Smooth muscle cell of the brain vasculature (primary cell): ENCODE measurements around the gene FRMD1.

Experiments
- DNase-seq: peaks from one replicate; pipeline ENCODE4 v3.0.0-alpha.2; 2012; ENCODE audit warnings: low read depth, low spot score

Gene FRMD1

GRCh38 chr6:168027521-168027920 is 51.5 kb downstream of the FRMD1 start:
- no peak for DNase-seq

- DNase-seq, result no peak
These were observed 52.1 kb downstream of the FRMD1 start for GRCh38 chr6:168026925-168027324.

DNA sequence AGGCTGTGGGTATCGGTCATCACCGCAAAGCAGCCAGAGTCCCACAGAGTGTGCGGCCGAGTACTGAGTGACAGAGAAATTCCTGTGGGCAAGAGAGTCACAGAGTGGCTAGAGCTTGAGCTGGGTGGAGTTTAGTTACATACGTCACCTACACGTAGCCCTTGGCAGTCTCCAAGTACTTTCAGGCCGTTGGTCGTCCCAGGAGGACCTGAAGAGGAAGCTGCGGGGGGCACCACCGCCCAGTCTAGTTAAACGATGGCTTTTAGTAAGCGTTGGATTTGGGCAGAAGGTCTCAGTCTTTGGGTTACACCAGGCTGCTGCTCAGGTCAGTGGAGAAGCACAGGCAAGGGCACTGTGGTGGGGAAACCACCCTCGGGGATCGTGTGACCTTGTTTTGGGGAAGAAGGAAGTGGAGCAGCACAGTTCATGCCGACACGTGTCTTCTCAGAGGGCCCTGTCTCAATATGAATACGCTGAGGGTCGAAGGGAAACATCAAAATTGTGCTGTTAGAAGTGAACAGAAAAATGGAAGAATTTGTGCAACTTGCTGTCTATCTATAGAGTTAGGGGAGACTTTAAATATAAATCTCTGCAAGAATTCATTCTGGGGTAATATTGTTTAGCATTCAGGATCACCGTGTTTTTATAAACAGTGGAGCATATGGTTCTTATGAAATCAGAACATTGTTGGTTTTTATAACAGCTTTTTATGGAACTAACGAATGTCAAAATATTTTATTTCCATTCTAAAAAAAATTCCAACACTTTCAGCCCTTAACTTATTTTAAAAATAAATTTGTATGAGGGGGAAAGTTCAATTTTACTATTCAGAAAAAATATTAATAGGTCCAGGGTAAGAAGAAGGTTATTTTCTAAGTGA is 52.9 kb downstream of the FRMD1 start:
- no peak for DNase-seq

DNA sequence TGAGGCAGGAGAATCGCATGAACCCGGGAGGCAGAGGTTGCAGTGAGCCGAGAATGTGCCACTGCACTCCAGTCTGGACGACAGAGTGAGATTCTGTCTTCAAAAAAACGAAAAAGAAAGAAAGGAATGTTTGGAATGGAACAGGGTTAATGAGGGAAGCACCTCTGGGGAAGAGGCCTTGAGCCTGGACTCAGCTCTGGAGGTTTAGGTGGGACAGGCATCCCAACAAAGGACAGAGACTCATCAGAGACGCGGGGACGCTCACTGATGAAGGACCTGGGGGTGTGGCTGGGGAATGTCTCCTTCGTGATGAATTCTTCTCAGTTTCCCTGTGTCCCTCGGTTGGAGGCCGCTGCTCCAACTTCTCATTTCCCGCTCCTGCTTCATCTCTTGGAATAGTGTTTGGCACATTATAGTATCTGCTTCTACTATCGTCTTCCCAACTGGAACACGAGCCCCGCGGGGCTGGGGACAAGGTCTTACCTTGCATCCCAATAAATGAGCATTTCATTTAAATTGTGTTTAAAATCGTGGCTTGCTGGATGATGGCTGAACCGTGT is 54.0 kb downstream of the FRMD1 start:
- DNase-seq, result no peak

DNA sequence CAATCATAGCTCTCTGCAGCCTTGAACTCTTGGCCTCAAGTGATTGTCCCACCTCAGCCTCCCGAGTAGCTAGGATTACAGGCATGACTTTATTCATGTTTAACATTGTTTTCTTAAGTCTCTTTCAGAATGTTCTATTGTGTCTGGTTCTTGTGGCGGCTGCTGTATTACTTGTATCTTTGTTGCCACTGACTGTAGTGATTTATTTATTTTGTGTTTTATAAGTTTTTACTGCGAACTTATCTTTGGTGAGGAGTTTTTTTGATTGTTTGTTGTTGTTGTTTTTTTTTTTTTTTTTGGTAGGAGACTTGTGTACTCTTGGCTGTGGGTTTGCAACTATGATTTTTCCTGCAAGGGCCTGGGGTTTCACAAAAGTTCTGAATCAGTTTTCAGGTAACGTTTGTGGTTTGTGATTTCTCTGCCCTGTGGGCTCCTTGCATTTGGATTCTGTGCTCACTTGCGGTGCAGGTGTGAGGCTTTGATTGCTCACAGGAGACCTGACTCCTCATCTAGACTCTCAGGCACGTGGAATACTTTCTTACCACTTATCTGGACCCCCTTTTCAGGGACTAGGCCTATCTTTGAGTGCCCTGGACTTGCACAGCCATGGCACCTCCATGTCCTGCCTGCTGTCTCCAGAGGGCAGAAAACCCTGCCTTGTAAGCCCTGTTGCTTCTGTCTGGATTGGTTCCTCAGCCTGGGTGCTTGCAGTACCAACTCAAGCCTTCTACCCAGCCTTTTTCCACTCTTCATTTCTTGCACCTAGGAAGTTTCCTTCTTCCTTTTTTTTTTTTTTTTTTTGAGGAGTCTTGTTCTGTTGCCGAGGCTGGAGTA is 56.3 kb downstream of the FRMD1 start:
- DNase-seq, result no peak

GRCh38 chr6:168021581-168021980 is 57.4 kb downstream of the FRMD1 start:
- no peak for DNase-seq

GRCh38 chr6:168020242-168020641 is 58.8 kb downstream of the FRMD1 start:
- no peak for DNase-seq

- no peak for DNase-seq
These were observed 60.3 kb downstream of the FRMD1 start for GRCh38 chr6:168018664-168019063.

DNA sequence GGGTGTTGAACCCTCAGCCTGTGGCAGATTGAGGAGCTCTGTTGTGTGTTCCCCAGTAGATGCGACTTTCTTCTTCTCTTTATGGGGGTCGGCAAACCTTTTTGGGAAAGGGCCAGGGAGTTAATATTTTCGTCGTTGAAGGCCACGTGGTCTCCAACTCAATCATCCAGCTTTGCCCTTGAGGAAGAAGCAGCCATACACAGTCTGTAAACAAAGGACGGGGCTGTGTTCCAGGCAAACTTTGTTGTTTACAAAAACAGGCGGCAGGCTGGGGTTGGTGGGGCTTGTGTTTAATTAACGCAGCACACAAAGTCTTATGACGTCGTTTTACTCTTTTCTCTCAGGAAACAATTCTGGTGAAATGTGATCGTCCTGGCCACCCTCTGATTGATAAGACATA is 61.4 kb downstream of the FRMD1 start:
- DNase-seq, result no peak

DNA sequence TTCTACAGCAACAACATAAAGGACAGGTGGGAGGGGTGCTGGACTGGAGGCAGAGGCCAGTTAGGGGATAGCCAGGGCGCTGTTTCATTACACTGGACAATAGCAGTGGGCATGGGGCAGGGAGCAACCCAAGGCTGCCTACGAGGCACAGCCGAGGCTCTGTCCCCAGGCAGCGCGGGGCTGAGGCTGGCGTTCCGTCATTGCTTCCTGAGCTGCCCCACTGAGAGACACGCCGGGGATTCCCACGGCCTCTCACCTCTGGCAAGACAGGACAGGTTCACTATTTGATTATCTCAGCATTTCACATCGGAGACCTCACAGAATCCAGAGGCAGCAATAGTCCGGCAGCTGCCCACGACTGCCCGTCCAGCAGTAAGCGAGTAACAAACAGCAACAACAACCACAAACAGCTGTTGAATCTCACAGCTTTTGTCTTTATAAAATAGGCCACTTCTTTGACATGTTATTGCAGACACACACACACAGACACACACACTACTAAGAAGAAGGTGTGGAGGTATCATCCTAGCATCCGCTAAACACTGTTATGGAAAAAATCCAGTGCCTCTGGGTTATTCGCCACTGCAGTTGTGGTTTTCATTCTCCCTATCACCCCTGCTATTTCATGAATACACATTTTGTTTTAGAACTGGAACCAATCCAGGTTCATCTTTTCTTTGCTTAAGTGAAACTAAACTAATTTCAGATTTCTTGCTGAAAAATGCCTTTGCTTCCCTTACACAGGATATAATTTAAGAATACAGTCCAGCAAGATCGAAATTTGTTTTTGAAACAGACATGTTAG is 62.1 kb downstream of the FRMD1 start:
- DNase-seq, result no peak

- no peak for DNase-seq
These were observed 62.8 kb downstream of the FRMD1 start for GRCh38 chr6:168016176-168016620.

DNA sequence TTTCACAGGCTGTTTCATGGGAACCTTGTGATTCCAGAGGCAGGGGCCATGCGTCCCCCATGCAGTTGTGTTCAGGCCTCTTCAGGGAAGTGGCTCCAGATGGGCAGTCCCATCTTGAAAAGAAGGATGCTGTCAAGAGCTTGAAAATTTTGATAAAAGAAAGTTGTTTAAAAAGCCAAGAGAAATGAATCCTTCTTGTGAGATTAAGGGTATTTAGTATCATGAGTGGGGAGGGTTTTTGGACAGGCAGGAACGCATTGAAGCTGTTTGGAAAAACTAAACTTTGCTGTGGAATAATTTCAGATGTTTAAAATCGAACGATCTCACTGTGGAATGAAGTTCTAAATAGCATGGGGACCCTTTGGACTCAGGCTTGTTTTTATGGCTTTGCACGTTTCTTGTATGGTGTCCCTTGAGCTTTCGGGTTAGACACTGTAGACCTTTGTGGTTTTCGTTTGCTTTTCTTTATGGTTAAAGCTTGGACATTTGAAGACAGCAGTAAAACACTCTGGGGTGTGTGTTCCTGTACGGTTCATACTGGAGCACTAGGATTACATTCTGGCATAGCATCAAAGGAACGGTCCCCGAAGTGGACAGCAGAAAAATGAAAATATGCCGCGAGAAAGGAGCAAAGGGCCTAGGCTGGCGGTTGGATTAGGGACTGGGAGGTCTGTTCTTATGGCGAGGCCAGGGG is 63.4 kb downstream of the FRMD1 start:
- peak; percentile 75 for DNase-seq

GRCh38 chr6:168015009-168015408 is 64.0 kb downstream of the FRMD1 start:
- no peak for DNase-seq

DNA sequence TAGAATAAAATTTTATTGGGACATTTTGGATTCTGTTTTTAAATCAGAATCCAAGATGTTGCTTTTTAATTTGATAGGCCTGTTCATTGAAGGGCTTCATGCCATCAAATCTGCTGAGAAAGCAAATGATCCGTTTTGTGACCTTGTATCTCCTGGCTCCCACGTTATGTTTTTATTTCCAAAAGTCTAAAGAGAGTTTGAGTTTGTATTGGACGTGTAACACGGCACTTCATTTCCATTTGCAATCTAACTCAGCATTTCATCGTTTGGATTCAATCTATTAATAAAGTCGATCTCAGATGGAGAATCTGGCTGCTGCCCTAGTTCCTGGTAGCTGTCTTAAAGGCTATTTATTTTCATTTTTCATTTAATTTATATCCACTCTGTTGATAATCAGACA is 64.6 kb downstream of the FRMD1 start:
- DNase-seq, result no peak

DNA sequence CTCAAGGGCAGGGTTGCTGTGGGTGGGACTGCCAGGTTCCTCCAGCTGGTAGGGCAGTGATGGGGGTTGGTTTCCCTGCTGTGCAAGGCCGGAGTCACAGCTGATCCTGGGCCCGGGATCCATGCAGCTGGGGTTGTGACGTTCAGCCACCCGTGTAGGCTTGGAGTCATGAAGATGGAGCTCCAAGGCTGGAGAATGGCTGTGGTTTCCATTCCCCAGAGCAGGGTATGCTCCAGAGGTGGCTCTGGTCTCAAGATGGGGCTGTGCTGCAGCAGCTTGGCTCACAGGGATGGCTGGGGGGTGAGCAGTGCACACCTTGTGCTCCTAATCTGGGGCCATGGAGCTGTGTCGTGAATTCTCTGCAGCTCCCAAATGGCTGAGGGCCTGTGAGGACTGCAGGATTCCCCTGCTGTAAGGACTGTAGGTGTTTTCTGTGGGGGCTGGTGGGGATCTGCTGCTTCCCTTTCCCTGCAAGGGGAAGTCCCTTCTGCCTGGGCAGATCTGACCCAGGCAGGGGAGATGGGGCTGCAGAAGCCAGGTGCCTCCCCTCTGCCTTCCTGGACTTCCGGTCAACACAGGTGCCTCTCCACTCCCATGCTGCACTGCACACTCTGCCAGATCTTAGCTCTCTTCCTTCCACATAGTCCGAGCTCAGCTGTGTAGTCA is 65.6 kb downstream of the FRMD1 start:
- no peak for DNase-seq

DNA sequence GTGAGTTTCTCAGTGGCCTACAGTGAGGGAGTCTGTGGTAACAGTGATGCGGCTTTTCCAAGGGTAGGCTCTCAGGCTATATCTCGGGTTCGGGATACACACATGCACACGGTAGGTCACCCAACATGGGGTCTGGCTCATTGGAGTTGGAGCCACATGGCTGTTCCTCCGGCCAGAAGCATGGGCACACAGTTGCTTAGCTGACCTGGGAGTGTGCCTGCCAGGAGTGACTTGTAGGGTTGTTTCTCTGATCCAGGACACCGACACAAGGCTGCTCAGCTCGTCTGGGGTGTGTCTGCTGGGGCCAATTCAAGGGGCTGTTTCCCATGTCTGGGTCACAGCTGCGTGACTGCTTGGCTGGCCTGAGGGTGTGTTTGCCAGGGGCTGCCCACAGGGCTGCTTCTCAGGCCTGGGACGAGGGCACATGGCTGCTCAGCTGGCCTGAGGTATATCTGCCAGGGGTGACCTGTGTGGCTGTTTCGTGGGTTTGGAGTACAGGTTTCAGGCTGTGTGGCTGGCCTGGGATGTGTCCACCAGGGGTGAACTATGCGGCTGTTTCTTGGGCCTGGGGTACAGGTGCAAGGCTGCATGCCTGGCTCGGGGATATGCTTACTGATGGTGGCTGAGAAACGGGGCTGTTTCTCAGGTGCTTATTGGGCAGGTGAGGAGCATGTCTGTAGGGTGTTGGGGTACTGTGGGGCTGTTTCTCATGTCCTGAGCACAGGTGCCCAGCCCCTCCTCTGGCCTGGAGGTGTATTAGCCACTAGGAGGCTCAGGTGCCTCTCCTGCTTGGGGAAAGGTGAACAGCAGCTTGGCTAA is 66.4 kb downstream of the FRMD1 start:
- DNase-seq, result no peak

GRCh38 chr6:168011291-168011690 is 67.7 kb downstream of the FRMD1 start:
- no peak for DNase-seq

DNA sequence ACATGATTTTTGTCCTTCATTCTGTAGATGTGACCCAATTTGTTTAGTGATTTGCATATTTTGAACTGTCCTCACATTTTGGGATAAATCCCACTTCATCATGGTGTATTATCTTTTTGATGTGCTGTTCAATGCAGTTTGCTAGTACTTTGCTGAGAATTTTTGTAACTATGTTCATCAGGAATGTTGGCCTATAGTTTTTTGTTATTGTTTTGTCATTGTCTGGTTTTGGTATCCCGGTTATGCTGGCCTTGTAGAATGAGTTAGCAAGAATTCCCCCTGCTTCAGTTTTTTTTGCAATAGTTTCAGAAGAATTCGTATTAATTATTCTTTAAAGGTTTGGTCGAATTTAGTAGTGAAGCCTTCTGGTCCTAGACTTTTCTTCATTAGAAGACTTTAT is 69.7 kb downstream of the FRMD1 start:
- no peak for DNase-seq

- DNase-seq, result peak; percentile 86
These were observed 71.2 kb downstream of the FRMD1 start for GRCh38 chr6:168007592-168008338.
